Stimulated activated naive CD8-positive, alpha-beta T cell treated with anti-CD3 and anti-CD28 coated beads, Interleukin-15, amount 100 ng/mL, for 72 hours (primary cell): ENCODE results near the gene SIRT3.

Source experiments
- ATAC-seq: fragments of 150-1000 bp; cut with Tn5 transposase; 2 replicates; pipeline ENCODE4 v1.10.0; 2021; ENCODE audit warnings: mild to moderate bottlenecking, moderate library complexity
- DNase-seq, 2 donors: peaks; one replicate each; pipeline ENCODE4 v3.0.0; 2021 to 2022
- H3K27ac Mint-ChIP-seq, 2 donors: one replicate each; pipeline ENCODE4 v1.8.0; 2022; ENCODE audit warnings: mild to moderate bottlenecking in 2 of 2, mixed read lengths in 2 of 2, moderate library complexity in 2 of 2
- H3K27me3 Mint-ChIP-seq: one replicate; pipeline ENCODE4 v1.8.0; 2022; ENCODE audit warnings: mixed read lengths
- H3K4me1 Mint-ChIP-seq: one replicate; pipeline ENCODE4 v1.8.0; 2022; ENCODE audit warnings: mild to moderate bottlenecking, mixed read lengths
- H3K4me3 Mint-ChIP-seq, 2 donors: one replicate each; pipeline ENCODE4 v1.8.0; 2022; ENCODE audit warnings: mild to moderate bottlenecking in 2 of 2, mixed read lengths in 2 of 2, moderate library complexity in 1 of 2
- H3K9me3 Mint-ChIP-seq, 2 donors: one replicate each; pipeline ENCODE4 v1.8.0; 2022; ENCODE audit warnings: mixed read lengths in 2 of 2

SIRT3 gene

GRCh38 chr11:235997-236773 lies at the start of gene SIRT3:
Gene SIRT3 (minus strand): TSS chr11:236342. CDS start chr11:236328, 14 bp downstream.
- Mint-ChIP-seq H3K4me1 (peaks cover 54% of the 10 kb centered on the region), H3K4me3 (peak within 1 kb of the TSS; percentile 97 to 98), H3K9me3 (no peaks in the 10 kb centered on the region), H3K27ac (peak within 1 kb of the TSS; percentile 99), H3K27me3 (no peaks in the 10 kb centered on the region)
- ATAC-seq (peak; percentile 91), DNase-seq (peak; percentile 81 to 88)

- DNase-seq (no peak), ATAC-seq (no peak)
- H3K27me3 Mint-ChIP-seq, result peaks cover 16% of the 10 kb centered on the region
- H3K4me3 Mint-ChIP-seq, result peak overlapping the region in 1 of 2 donors; percentile 89
- no peaks in the 10 kb centered on the region for H3K9me3 Mint-ChIP-seq
- peaks cover 86% of the 10 kb centered on the region for H3K4me1 Mint-ChIP-seq
- peak overlapping the region in 1 of 2 donors; percentile 100 for H3K27ac Mint-ChIP-seq
Measured at GRCh38 chr11:285894-286220, 49.7 kb upstream of the SIRT3 start.

GRCh38 chr11:285021-285893 lies 49.1 kb upstream of the SIRT3 start:
- Mint-ChIP-seq H3K27ac (no peak overlapping the region), H3K9me3 (no peaks in the 10 kb centered on the region), H3K4me1 (peaks cover 83% of the 10 kb centered on the region), H3K27me3 (peaks cover 18% of the 10 kb centered on the region), H3K4me3 (peak overlapping the region; percentile 7 to 89)
- DNase-seq (peak in 1 of 2 donors; percentile 9), ATAC-seq (no peak)

GRCh38 chr11:284105-285020 lies 48.2 kb upstream of the SIRT3 start:
- peak overlapping the region in 1 of 2 donors; percentile 95 for H3K27ac Mint-ChIP-seq
- DNase-seq (peak; percentile 13), ATAC-seq (no peak)
- peaks cover 18% of the 10 kb centered on the region for H3K27me3 Mint-ChIP-seq
- no peaks in the 10 kb centered on the region for H3K9me3 Mint-ChIP-seq
- H3K4me1 Mint-ChIP-seq, result peaks cover 74% of the 10 kb centered on the region
- peak overlapping the region; percentile 10 to 89 for H3K4me3 Mint-ChIP-seq

GRCh38 chr11:283405-284104 lies 47.4 kb upstream of the SIRT3 start:
- Mint-ChIP-seq H3K9me3 (no peaks in the 10 kb centered on the region), H3K27ac (peak overlapping the region in 1 of 2 donors; percentile 95), H3K4me3 (peak overlapping the region; percentile 10 to 89), H3K4me1 (peaks cover 77% of the 10 kb centered on the region), H3K27me3 (peaks cover 23% of the 10 kb centered on the region)
- ATAC-seq (no peak), DNase-seq (peak; percentile 10 to 43)

- ATAC-seq (no peak), DNase-seq (peak in 1 of 2 donors; percentile 21)
- H3K27me3 Mint-ChIP-seq, result peaks cover 26% of the 10 kb centered on the region
- peak overlapping the region in 1 of 2 donors; percentile 95 for H3K27ac Mint-ChIP-seq
- peak overlapping the region; percentile 65 to 89 for H3K4me3 Mint-ChIP-seq
- no peaks in the 10 kb centered on the region for H3K9me3 Mint-ChIP-seq
- H3K4me1 Mint-ChIP-seq, result peaks cover 80% of the 10 kb centered on the region
Measured at GRCh38 chr11:282630-283360, 46.7 kb upstream of the SIRT3 start.

GRCh38 chr11:282171-282570 lies 46.0 kb upstream of the SIRT3 start:
- no peak for ATAC-seq
- Mint-ChIP-seq H3K27ac (peak overlapping the region; percentile 43 to 48), H3K27me3 (peaks cover 26% of the 10 kb centered on the region), H3K9me3 (peaks cover 0 to 4% of the 10 kb centered on the region in 2 donors), H3K4me3 (peak overlapping the region; percentile 65 to 89), H3K4me1 (peaks cover 81% of the 10 kb centered on the region)
- DNase-seq, result peak; percentile 16 to 17

- H3K9me3 Mint-ChIP-seq, result peaks cover 3 to 7% of the 10 kb centered on the region in 2 donors
- ATAC-seq, result peak; percentile 26
- H3K4me1 Mint-ChIP-seq, result peaks cover 78% of the 10 kb centered on the region
- DNase-seq, result peak; percentile 59 to 61
- H3K27me3 Mint-ChIP-seq, result peaks cover 26% of the 10 kb centered on the region
- H3K27ac Mint-ChIP-seq, result peak overlapping the region; percentile 43 to 48
- H3K4me3 Mint-ChIP-seq, result peak overlapping the region; percentile 65 to 89
Measured at GRCh38 chr11:281486-282161, 45.5 kb upstream of the SIRT3 start.

GRCh38 chr11:280706-281485 lies 44.8 kb upstream of the SIRT3 start:
- DNase-seq (peak; percentile 28 to 60), ATAC-seq (peak; percentile 59)
- Mint-ChIP-seq H3K9me3 (peaks cover 11 to 13% of the 10 kb centered on the region in 2 donors), H3K4me1 (peaks cover 71% of the 10 kb centered on the region), H3K4me3 (peak overlapping the region; percentile 65 to 89), H3K27me3 (peaks cover 26% of the 10 kb centered on the region), H3K27ac (peak overlapping the region in 1 of 2 donors; percentile 36)

GRCh38 chr11:279966-280705 lies 44.0 kb upstream of the SIRT3 start:
- DNase-seq, result peak; percentile 51 to 56

GRCh38 chr11:279040-279965 lies 43.2 kb upstream of the SIRT3 start:
- ATAC-seq, result peak; percentile 10

More at GRCh38 chr11:279966-280705, 44.0 kb upstream of the SIRT3 start:
- peaks cover 15 to 16% of the 10 kb centered on the region in 2 donors for H3K9me3 Mint-ChIP-seq
- H3K4me1 Mint-ChIP-seq, result peaks cover 63% of the 10 kb centered on the region
- peak; percentile 51 for ATAC-seq
- peaks cover 26% of the 10 kb centered on the region for H3K27me3 Mint-ChIP-seq
- H3K4me3 Mint-ChIP-seq, result peak overlapping the region; percentile 65 to 89
- peak overlapping the region in 1 of 2 donors; percentile 49 for H3K27ac Mint-ChIP-seq

More at GRCh38 chr11:279040-279965, 43.2 kb upstream of the SIRT3 start:
- peak overlapping the region in 1 of 2 donors; percentile 98 for H3K27ac Mint-ChIP-seq
- peaks cover 15 to 16% of the 10 kb centered on the region in 2 donors for H3K9me3 Mint-ChIP-seq
- peak overlapping the region; percentile 89 for H3K4me3 Mint-ChIP-seq
- peaks cover 26% of the 10 kb centered on the region for H3K27me3 Mint-ChIP-seq
- DNase-seq, result peak; percentile 26 to 33
- peaks cover 56% of the 10 kb centered on the region for H3K4me1 Mint-ChIP-seq
